GM23338 (cell line): ENCODE results near the gene CACNG3. TPM values are rescaled to one million over a fixed set of nuclear protein-coding genes. Genes with fewer than 3 reads are reported as not detected.

Experiments used
- ATAC-seq: fragments of 200-7000 bp; cut with Tn5 transposase; 3 replicates; pipeline ENCODE4 v1.9.1; 2020
- DNase-seq: peaks from one replicate; pipeline ENCODE4 v3.0.0-alpha.2; 2015; ENCODE audit warnings: low spot score
- H2AFZ ChIP-seq: fragments of 200-600 bp; sonication (generic); 2 replicates; pipeline ENCODE4 v1.8.0; 2016; ENCODE audit warnings: antibody characterized with exemption, mild to moderate bottlenecking, moderate library complexity
- H3F3A ChIP-seq: fragments of 200-600 bp; sonication (generic); replicated peaks from 2 replicates; pipeline ENCODE4 v1.8.0; 2017; ENCODE audit warnings: antibody characterized with exemption, mixed run types, low read depth
- H3K27ac ChIP-seq: fragments of 200-600 bp; sonication (generic); 2 replicates; pipeline ENCODE4 v1.6.1; 2016; ENCODE audit warnings: low read depth
- H3K27me3 ChIP-seq: fragments of 200-600 bp; sonication (generic); 2 replicates; pipeline ENCODE4 v1.8.0; 2016; ENCODE audit warnings: mild to moderate bottlenecking, mixed run types, moderate library complexity; ENCODE audit not compliant: insufficient read depth
- H3K36me3 ChIP-seq: fragments of 200-600 bp; sonication (generic); 2 replicates; pipeline ENCODE4 v1.8.0; 2016; ENCODE audit warnings: mild to moderate bottlenecking; ENCODE audit not compliant: insufficient read depth
- H3K4me1 ChIP-seq: fragments of 200-600 bp; sonication (generic); 2 replicates; pipeline ENCODE4 v1.8.0; 2016; ENCODE audit warnings: mild to moderate bottlenecking, moderate library complexity; ENCODE audit not compliant: insufficient read depth
- H3K4me2 ChIP-seq: fragments of 200-600 bp; sonication (generic); 2 replicates; pipeline ENCODE4 v1.7.1; 2017; ENCODE audit warnings: mixed run types
- H3K4me3 ChIP-seq: fragments of 200-600 bp; sonication (generic); 2 replicates; pipeline ENCODE4 v1.6.1; 2016; ENCODE audit warnings: mixed run types
- H3K79me2 ChIP-seq: fragments of 200-600 bp; sonication (generic); replicated peaks from 2 replicates; pipeline ENCODE4 v1.8.0; 2017; ENCODE audit warnings: mild to moderate bottlenecking; ENCODE audit not compliant: insufficient read depth
- H3K9me2 ChIP-seq: fragments of 200-600 bp; sonication (generic); 2 replicates; pipeline ENCODE4 v1.8.0; 2017; ENCODE audit not compliant: insufficient read depth
- H4K20me1 ChIP-seq: fragments of 200-600 bp; sonication (generic); replicated peaks from 2 replicates; pipeline ENCODE4 v1.8.0; 2017; ENCODE audit warnings: mild to moderate bottlenecking; ENCODE audit not compliant: insufficient read depth
- H3K27ac Mint-ChIP-seq: 2 replicates; pipeline ENCODE4 v1.8.0; 2020; ENCODE audit warnings: inconsistent platforms, mild to moderate bottlenecking, moderate library complexity, mixed read lengths
- H3K27me3 Mint-ChIP-seq: 3 replicates; pipeline ENCODE4 v1.8.0; 2022; ENCODE audit warnings: low read depth, mild to moderate bottlenecking, moderate library complexity, mixed read lengths, inconsistent platforms; ENCODE audit not compliant: insufficient read depth, poor library complexity
- H3K36me3 Mint-ChIP-seq: 3 replicates; pipeline ENCODE4 v1.8.0; 2021; ENCODE audit warnings: low read depth, mild to moderate bottlenecking, inconsistent platforms, moderate library complexity, mixed read lengths
- H3K4me1 Mint-ChIP-seq: 3 replicates; pipeline ENCODE4 v1.8.0; 2020; ENCODE audit warnings: mild to moderate bottlenecking, inconsistent platforms, mixed read lengths
- H3K4me3 Mint-ChIP-seq: 3 replicates; pipeline ENCODE4 v1.8.0; 2021; ENCODE audit warnings: moderate library complexity, mild to moderate bottlenecking, inconsistent platforms, mixed read lengths
- H3K9me3 Mint-ChIP-seq: 3 replicates; pipeline ENCODE4 v1.8.0; 2020; ENCODE audit warnings: moderate library complexity, mild to moderate bottlenecking, inconsistent platforms, mixed read lengths
- CREB1 ChIP-seq: fragments of 250-450 bp; sonication (Bioruptor Pico); IDR thresholded peaks from 2 replicates; pipeline ENCODE4 v1.5.0; 2020; ENCODE audit warnings: low read depth, mild to moderate bottlenecking, moderate library complexity
- ETS1 ChIP-seq: IDR thresholded peaks from 2 replicates; pipeline ENCODE4 v1.6.1; 2016; ENCODE audit warnings: antibody characterized with exemption
- EZH2phosphoT487 ChIP-seq: fragments of 200-600 bp; sonication (generic); IDR thresholded peaks from one replicate; pipeline ENCODE4 v1.8.1; 2018; ENCODE audit warnings: antibody characterized with exemption; ENCODE audit not compliant: unreplicated experiment
- POLR2AphosphoS5 ChIP-seq: IDR thresholded peaks from 2 replicates; pipeline ENCODE4 v1.6.1; 2016; ENCODE audit warnings: antibody characterized with exemption, low read depth
- ZNF462 ChIP-seq: fragments of 250-450 bp; sonication (Bioruptor Pico); IDR thresholded peaks from 2 replicates; pipeline ENCODE4 v1.5.0; 2020; ENCODE audit warnings: mild to moderate bottlenecking, moderate library complexity
- polyA plus RNA-seq: library from polyadenylated mRNA; unstranded; fragments of >200 nt; fragmentation: Nextera tagmentation; extraction: Ambion mirVana; gene quantifications from 2 replicates; pipeline ENCODE4 v1.2.1, GENCODE V29; 2016
- total RNA-seq: library from RNA; depleted of rRNA; stranded (reverse); fragments of >200 nt; shearing (Covaris generic); gene quantifications from 2 replicates; pipeline ENCODE4 v1.2.3, GENCODE V29; 2014
- TF ChIP-seq, protein P1 (sequence below): IDR thresholded peaks from one replicate; pipeline ENCODE4 v1.6.1; 2018; ENCODE audit warnings: antibody characterized with exemption; ENCODE audit not compliant: unreplicated experiment

CACNG3 gene
- total and polyA plus RNA-seq, 2 experiments from 2014 or later: not detected

DNA sequence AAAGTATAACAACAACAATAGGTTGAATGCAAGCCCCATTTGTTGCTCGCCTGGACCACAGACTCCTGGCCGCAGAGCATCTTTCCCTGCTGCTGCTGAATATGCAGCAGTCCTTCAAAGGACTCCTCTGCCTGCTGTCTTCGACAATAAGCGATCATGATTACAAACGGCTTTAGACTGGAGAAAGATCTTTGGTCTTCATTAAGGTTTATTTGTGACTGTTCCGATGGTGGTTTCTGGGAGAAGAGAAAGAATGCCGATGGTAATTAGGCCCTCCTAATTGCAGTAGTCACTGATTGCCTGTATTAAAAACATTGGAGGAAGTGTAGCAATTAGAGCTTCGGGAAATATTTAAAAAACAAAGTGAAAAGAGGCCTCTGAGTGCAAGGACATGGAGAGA is 138.2 kb downstream of the CACNG3 start (continued):
- TF ChIP-seq ZNF462 (no peak), ETS1 (no peak), POLR2AphosphoS5 (no peak), CREB1 (CRISPR knock-in tag) (no peak)

GRCh38 chr16:24396350-24397271 is 140.5 kb downstream of the CACNG3 start:
- peaks cover 20% of the 10 kb centered on the region for H3K4me1 Mint-ChIP-seq
- H3K36me3 ChIP-seq: no peaks in the 10 kb centered on the region
- no peak for ATAC-seq
- H3K9me2 ChIP-seq: peaks cover 6% of the 10 kb centered on the region
- TF ChIP-seq, protein P1, sequence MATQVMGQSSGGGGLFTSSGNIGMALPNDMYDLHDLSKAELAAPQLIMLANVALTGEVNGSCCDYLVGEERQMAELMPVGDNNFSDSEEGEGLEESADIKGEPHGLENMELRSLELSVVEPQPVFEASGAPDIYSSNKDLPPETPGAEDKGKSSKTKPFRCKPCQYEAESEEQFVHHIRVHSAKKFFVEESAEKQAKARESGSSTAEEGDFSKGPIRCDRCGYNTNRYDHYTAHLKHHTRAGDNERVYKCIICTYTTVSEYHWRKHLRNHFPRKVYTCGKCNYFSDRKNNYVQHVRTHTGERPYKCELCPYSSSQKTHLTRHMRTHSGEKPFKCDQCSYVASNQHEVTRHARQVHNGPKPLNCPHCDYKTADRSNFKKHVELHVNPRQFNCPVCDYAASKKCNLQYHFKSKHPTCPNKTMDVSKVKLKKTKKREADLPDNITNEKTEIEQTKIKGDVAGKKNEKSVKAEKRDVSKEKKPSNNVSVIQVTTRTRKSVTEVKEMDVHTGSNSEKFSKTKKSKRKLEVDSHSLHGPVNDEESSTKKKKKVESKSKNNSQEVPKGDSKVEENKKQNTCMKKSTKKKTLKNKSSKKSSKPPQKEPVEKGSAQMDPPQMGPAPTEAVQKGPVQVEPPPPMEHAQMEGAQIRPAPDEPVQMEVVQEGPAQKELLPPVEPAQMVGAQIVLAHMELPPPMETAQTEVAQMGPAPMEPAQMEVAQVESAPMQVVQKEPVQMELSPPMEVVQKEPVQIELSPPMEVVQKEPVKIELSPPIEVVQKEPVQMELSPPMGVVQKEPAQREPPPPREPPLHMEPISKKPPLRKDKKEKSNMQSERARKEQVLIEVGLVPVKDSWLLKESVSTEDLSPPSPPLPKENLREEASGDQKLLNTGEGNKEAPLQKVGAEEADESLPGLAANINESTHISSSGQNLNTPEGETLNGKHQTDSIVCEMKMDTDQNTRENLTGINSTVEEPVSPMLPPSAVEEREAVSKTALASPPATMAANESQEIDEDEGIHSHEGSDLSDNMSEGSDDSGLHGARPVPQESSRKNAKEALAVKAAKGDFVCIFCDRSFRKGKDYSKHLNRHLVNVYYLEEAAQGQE: no peak
- TF ChIP-seq EZH2phosphoT487: no peak
- peaks cover 5% of the 10 kb centered on the region for H3K27me3 Mint-ChIP-seq
- H3K36me3 Mint-ChIP-seq: no peaks in the 10 kb centered on the region
- no peak overlapping the region for H3K27ac ChIP-seq
- no peak overlapping the region for H3K4me3 ChIP-seq
- no peak for DNase-seq
- peak overlapping the region; percentile 7; the same call in 1 of the 2 replicates for H3K27ac Mint-ChIP-seq
- peaks cover 6% of the 10 kb centered on the region for H3K4me1 ChIP-seq
- no peaks in the 10 kb centered on the region for H3F3A ChIP-seq
- H3K79me2 ChIP-seq: no peaks in the 10 kb centered on the region
- H3K4me3 Mint-ChIP-seq: no peak overlapping the region
- H3K9me3 Mint-ChIP-seq: no peaks in the 10 kb centered on the region
- H4K20me1 ChIP-seq: no peaks in the 10 kb centered on the region
- H2AFZ ChIP-seq: peak overlapping the region; percentile 84; the same call in 1 of the 2 replicates
- no peak overlapping the region for H3K4me2 ChIP-seq
- H3K27me3 ChIP-seq: no peaks in the 10 kb centered on the region
